ENCODE measurements around the gene CCNYL1.

CCNYL1 gene

DNA sequence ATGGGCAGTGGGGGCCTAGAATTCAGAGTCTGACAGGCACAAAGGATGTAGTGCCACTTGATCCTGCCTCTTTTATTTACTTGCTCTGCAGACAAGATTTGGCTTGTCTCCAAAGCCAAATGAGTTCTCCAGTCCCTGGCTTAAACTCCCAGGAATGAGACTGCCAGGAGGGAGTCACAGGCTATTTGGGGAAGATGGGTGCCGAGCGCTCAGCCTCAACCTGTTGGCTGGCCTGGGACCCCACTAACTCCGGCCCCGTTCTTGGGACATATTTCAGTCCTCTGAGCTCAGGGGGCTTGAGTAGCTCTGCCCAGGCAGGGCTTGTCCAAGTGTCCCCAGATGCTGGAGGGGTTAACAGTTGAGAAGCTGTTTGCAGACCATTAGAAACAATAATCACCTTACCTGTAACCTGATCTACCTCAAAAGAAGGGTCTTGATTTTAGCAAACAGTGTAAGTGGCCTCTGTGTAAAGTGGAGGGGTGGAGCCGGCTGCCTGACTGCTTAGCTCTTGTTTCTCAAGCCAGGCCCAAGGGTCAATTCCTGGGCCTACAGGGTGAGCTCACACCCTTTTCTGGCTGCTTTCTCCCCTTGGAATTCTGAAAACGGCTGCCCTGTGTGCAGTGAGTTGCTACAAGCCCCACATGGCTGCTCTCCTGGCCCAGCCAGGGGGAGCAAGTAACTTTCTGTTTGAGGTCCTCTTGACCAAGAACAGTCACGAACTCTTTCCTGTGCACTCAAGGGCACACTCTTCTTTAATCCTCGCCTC lies 85.3 kb downstream of the CCNYL1 start:
- no peak for DNase-seq

DNA sequence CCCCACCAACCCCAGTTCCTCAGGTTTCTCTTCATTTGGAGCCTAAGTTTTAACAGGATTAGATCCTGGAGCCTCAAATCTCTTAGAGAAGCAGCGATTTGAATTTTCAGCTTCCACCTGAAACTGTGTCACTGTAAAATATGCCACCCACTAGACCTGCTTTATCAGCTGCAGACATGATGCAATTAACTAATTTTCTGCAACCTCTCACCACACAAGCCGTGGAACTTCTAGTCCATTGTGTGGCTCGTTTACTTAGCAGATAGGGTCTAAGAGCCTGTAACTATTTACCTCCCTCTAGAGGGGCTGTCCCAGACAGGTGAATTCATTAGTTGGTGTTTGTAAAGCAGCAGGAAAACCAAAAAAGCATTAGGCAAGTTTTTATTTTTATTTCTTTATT lies 89.8 kb downstream of the CCNYL1 start:
- no peak for DNase-seq

DNA sequence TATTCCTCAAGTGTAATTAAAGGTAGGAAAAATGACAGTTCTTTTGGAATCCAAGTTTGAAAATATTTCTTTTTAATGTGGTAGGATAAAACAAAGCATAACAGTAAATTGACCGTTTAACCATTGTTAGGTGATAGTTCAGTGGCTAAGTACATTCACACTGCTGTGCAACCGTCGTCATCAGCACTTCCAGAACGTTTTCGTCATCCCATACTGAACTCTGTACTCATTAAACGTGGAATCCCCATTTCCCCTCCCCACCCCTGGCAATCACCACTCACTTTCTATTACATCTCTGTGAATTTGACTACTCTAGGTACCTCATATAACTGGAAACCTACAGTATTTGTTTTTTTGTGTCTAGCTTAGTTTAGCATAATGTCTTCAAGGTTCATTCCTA lies 91.2 kb downstream of the CCNYL1 start:
- DNase-seq = no peak

Measured in stimulated activated CD4-positive, alpha-beta T cell treated with anti-CD3 and anti-CD28 coated beads, Interleukin-1b, Interleukin-23, amount 100 ng/mL, for 48 hours (primary cell).